ENCODE data around the gene HEXIM1.

DNA sequence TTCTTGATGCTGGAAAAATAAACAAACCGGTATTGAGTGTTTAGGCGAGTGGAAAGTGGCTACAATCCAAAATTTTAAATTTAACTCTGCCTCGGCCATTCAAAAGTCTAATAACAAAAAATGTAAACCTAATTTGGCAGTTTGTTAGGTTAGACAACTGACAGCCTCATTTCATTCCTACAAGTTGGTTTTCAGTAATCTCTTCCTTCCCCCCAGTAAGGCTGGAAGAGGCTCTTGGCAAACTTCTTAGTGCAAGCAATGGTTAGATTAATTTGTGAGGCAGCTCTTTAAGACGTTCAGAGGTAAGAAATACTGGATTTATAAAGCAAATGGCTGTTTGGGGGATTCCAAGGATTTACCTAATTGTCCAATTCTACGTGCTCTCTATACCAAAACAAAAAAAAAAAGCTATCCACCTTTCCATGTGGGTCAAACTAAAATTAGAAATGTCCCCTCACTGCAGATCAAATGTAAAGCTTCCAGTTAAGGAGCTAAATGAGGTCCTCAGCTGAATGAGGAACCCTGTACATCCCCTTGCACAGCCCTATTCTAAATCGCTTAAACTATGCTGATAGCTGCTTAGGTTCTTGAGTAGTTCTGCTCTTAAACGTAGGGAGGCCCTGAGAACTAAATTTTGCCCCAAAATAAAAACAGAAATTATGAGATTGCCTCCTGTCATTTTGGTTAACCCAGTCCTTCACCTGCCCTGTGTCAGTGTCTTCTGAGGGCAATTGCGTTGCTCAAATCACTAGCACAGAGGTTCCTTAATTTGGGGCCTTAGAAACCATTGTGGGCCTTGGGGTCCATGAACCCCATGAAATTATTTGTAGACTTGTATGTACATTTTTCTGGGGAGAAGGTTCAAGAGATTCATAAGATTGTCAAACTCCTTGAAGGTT is 2.9 kb downstream of the HEXIM1 start:
- TF ChIP-seq, protein P1, sequence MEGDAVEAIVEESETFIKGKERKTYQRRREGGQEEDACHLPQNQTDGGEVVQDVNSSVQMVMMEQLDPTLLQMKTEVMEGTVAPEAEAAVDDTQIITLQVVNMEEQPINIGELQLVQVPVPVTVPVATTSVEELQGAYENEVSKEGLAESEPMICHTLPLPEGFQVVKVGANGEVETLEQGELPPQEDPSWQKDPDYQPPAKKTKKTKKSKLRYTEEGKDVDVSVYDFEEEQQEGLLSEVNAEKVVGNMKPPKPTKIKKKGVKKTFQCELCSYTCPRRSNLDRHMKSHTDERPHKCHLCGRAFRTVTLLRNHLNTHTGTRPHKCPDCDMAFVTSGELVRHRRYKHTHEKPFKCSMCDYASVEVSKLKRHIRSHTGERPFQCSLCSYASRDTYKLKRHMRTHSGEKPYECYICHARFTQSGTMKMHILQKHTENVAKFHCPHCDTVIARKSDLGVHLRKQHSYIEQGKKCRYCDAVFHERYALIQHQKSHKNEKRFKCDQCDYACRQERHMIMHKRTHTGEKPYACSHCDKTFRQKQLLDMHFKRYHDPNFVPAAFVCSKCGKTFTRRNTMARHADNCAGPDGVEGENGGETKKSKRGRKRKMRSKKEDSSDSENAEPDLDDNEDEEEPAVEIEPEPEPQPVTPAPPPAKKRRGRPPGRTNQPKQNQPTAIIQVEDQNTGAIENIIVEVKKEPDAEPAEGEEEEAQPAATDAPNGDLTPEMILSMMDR (IDR thresholded peaks at IDR 0.05), result no peak
- TF ChIP-seq POLR2A (IDR thresholded peaks at IDR 0.05), result no peak

Measured in heart left ventricle (tissue), 13 donors.